Activated naive CD4-positive, alpha-beta T cell treated with anti-CD3 and anti-CD28 coated beads, Interleukin-2, amount 50 U/mL, for 16 hours (primary cell): Measurements from ENCODE around the gene PPM1A.
"Not testable (repeated sequence)": the region's sequence is repeated elsewhere in the genome, so short reads cannot be mapped to it uniquely, and the experiment has no call there.

Experiments used
- DNase-seq: peaks from one replicate; pipeline ENCODE4 v3.0.0-alpha.2; 2020

PPM1A gene

DNA sequence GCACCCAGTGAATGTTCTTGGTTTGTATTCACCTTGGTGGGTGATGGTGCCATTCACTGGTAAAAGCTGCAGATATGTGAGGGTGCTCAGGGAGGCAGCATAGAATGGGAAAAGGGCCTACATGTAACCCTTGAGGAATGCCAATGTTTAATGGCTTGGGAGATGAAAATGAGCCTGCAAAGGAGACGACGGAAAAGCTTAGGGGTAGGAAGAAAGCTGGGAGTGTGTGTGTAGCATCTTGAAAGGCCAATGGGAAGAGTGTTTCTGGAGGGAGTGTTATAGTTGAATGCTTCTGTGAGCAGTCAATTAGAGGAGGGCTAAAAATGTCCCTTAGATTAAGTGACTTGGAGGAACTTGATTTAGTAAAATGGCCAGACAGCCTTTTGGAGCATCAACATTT is 24.9 kb downstream of the PPM1A start:
- no peak for DNase-seq

DNA sequence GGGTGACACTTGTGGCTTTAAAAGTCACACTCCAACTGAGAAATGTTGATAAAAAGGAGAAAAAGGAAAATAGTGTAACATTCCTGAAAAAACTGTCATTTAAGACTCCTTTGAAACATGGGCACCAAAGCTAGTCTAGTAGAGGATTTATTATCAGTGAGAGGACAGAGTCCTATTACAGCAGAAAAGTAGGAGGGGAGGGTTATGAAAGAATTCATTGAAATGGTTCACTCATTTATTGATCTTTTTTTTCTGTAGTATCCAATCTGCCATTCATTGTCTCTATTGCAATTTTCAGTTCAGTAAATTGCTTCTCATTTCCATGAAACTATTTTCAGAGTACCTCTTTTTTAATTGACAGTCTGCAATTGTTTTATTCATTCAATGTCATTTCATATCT is 25.4 kb downstream of the PPM1A start:
- no peak for DNase-seq

DNA sequence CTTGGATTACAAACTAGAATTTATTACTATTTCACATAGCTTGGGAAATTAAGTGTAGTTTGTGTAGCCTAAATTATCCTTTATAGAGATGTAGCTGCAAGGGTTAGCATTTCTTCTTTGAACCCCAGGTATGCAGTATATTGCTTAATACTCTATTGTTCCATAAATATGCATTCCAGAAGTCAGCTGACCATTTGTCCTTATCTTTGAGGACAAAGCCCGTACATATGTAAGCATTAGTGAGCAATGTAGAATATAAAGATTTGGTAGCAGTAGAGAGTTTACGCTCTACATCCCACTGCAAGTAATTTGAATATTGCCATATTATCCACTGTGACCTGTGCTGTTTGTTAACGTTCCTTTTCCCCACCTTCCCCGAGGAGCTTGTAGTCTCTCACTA is 26.9 kb downstream of the PPM1A start:
- no peak for DNase-seq

DNA sequence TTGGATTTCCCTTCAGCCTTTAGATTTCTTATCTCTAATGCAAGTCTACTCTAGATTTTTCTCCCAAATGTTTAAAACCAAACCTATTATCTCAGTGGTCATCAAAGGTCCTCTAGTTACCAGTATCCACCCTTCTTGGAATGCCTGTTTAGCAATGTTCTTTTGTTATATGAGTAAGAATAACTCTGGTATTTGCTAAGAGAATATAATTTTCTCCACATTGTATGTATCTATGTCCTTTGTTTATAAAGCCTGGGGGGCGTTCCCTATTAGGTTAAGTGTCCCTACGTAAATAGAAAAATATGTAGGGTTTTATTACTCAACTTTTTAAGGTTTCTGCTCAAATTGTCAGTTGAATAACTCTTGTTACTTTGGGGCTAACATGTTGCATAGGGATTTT is 27.3 kb downstream of the PPM1A start:
- DNase-seq, result no peak

DNA sequence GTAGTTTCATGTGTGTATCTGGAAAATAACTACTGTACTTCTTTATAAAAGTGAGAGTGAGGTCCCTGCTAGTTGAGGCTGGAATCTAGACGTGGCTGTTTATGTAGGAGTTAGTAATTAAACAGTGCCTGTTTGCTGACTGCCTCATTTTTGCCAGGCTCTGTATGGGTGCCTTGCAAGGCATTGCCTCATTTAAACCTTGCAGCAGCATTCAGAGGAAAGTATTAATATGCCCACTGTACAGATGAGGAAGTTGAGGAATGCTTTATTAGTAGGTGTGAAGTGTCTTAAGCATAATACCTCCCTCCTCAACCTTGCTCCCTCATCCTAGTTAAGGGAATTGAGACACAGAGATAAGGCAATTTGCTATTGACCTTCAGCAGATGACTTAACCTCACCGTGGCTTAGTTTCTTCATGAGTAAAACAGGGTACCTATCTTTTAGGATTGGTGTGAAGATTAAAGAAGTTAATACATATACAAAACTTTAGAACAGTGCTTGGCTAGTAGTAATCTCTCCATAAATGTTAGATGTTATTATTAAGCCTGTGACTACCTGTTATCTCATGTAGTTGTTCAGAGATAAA is 28.7 kb downstream of the PPM1A start:
- no peak for DNase-seq

DNA sequence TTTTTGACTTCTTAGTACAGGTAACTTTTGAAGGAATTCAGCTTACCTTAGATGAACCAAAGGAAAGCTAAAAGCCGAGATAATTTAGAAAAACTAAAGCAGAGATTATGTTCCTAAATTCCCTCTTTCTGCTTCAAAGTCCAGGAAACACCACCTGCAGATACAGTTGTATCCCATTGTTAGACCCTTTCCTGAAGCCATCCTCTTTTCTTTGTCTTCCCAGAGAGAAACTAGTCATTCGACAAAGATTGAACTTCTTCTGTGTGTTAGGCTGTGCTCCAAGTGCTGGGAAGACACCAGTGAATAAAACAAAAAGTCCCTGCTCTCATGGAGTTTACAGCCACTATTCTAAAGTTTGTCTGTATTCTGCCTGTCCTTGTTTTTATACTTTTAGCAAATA is 29.3 kb downstream of the PPM1A start:
- no peak for DNase-seq

DNA sequence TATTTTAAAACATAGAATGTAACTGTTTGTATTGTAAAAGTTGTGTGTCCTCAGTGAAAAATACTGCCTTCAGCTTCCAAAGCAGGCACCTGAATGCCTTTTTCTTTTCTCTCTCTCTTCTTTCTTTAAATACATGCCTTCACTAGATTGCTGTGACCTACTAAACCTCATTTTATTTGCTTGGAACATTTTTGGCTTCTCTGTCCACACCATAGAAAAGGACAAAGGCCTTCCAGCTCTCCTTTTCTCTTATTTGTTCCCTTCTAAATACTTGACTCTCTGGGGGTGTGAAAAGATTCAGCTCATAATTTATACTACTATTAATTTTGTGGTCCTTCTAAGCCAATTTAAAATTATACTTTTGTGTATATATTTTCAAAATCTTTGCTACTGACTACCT is 38.4 kb downstream of the PPM1A start:
- no peak for DNase-seq

DNA sequence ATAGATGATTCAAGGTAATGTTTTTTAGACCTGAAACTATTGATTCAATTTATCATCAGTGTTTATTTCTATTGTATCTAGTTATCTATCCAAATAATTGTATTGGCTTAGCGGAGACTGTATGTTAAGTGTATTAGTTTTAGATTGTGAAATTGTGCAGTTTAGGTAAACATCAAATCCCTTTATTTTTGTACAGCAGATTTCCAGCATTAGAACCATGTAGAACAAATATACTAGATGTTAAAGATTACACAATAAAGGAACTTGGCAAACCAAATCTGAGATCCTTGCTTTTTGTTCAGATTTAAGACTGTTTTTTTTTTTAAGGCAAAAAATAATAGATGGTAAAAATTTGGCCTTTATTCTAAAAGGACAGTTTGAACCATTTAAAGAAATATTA is 39.3 kb downstream of the PPM1A start:
- no peak for DNase-seq

DNA sequence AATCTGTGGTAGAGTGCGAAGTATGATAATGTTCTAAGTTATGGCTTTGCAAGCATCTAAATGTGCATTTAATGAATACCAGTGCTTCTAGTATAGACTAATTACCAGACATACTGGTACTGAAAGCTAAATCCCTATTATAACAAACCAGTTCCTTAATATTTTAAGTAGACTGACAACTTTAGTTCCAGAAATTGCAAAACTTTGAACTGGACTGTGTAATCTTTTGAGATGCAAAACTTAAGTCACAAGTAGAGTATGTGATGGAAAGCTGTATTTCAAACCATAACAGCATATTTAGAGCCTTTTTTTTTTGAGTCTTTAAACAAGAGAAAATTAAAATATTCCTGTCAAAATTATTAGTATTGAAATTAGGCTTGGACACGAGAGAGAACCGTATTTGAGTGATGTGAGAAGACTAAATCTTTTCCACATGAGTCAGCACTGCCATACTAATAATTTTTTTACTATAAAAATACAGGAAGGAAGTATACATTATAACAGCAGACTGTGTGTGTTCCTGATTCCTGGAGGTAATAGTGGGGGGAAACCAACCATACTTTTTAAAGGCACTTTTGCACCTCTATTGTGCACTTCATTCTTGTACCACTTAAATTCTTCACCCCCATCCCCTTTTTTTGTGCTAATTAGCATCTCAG is 45.5 kb downstream of the PPM1A start:
- DNase-seq, result no peak

DNA sequence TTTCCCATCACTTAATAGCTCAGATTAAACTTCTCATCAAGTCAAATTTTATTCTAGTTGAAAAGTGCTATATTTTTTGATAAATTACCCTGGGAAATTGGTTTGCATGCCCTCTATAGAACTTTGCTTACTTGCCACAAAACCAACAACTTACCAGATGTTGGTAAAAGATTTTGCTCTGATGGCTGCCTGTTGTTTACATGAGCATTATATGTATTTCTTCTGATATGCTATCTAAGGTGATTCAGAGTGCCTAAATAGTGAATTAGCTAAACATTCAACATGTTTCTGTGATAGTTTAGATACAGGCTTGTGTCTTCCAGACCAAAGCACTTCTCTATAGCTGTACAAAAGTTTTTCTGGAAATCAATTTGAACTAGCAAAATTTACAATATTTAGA is 51.0 kb downstream of the PPM1A start:
- no peak for DNase-seq

DNA sequence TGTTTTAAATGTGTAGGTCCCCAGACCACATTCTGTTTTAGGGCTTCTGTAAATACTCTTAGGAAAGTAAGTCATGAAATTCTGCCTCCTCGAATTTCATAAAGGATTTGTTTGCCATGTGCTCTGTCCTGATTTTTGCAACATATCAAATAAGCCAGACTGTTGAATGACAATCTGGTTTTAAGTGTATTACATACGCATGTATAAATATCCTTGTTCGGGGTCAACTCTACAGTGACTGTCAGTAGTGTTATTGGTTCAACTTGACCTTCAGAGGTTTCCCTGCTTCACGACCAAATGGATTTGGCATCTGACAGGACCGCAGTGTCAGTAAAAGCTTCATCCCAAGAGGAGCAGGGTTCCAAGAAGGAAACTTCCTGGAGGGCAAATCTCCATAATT is 52.7 kb downstream of the PPM1A start:
- no peak for DNase-seq

DNA sequence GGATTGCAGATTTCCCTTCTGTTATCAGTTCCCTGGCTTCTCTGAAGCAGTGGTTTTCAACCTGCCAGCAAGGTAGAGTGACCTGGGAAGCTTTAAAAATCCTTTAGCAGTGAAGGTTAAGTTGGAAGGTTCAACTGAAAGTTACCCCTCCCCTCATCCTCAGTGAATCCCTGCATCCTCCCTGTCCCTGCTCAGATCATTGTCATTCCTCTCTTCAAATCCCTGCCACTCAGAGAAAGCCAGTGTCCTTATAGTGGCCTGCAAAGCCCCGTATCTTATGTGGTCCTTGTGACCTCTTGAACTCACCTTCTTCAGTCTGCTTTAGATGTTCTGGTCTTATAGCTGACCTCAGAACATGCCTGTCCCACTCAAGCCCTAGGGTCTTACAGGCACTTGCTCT is 53.6 kb downstream of the PPM1A start:
- no peak for DNase-seq

DNA sequence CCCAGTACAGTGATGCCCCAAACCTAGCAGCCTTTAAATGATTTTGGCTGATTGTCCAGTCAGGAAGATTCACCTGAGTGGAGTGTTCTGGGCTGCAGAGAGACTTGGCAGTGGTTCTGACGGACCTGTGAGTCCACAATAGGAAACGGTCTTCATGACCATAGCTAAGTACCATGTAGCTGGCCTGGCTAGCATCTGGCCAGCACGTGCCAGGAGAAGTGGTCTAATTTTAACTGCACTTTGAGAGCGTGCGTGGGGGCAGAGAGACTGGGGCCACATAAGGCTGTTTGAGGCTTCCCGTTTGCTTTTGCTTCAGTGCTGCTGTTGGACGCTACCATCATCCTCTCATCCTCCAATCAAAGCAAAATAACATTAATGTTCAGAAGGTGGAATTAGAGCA is 54.7 kb downstream of the PPM1A start:
- no peak for DNase-seq

DNA sequence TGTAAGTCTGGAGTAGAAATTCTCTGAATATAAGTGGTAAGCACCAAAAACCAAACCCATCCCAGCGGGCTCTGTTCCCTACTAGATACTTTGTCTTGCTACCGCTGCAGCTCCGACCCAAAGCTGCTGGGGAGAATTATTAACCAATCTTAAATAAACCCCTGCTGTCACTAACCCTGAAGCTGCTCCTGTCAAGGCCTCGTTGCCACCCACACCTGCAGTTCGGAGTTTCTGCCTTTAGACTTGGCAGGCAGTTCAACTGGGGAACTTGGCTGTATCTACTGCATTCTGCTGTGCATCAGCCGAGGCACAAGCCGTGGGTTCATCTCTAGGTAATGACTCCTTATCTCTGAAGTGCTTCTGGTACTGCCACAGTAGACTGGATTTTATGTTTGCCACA is 55.5 kb downstream of the PPM1A start:
- no peak for DNase-seq

DNA sequence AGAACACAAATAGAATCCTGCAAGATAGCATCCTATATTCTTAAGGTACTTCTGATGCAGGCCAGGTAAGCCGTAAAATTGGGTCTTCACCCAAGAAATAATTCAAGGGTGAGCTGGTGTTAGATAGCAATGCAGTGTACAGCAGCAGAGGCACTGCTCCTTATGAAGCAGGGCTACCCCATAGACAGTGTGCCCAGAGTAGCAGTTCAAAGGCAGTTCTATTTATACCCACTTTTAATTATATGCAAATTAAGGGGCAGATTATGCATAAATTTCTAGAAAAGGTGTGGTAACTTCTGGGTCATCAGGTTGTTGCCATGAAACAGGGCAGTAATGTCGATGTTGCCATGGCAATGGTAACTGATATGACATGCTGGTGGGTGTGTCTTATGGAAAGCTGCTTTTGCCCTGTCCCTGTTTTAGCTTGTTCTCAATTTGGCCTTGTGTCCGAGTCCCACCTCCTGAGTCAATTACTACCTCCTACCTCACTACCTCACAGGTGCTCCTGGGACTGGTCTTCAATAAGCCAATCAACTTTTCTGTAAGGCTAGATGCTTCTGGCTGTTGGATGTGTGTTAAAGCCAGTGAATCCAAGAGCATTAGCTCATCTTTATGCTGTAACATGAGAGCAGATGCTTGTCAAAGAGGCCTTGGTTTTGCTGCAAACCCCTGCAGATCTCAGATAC is 61.0 kb downstream of the PPM1A start:
- DNase-seq, result no peak

DNA sequence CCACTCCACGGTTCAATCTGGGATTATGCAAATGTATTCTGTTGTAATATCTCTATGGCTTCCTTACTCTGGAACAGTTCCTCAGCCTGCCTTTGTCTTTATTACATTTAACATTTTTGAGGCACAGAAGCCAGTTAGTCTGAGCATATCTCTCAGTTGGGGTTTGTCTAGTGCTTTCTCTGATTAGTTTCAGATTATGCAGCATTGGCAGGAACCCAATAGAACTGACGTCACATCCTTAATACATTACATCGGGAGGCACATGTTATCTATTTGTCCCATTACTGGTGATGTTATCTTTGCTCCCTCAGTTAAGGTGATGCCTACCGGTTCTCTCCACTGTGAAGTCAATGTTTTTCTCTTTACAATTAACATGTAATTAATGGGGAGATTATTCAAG is 62.4 kb downstream of the PPM1A start:
- no peak for DNase-seq

DNA sequence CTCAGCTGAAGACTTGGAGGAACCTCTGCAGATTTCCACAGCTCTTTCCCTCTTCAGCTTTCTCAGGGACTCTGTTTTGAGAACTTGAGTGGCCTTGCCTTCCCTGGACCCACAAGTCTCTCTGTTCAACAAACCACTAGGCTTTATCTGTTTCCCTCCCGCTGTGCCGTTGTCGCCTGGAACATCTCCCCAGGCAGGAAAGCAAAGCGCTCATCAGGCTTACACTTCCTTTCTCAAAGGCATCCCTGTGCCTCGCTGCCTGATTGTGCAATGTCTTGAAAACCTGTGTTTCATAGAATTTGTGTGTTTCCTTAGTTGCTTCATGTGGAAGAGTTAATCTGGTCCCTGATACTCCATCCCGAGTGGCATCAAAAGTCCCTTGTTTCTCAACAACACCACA is 64.1 kb downstream of the PPM1A start:
- no peak for DNase-seq

DNA sequence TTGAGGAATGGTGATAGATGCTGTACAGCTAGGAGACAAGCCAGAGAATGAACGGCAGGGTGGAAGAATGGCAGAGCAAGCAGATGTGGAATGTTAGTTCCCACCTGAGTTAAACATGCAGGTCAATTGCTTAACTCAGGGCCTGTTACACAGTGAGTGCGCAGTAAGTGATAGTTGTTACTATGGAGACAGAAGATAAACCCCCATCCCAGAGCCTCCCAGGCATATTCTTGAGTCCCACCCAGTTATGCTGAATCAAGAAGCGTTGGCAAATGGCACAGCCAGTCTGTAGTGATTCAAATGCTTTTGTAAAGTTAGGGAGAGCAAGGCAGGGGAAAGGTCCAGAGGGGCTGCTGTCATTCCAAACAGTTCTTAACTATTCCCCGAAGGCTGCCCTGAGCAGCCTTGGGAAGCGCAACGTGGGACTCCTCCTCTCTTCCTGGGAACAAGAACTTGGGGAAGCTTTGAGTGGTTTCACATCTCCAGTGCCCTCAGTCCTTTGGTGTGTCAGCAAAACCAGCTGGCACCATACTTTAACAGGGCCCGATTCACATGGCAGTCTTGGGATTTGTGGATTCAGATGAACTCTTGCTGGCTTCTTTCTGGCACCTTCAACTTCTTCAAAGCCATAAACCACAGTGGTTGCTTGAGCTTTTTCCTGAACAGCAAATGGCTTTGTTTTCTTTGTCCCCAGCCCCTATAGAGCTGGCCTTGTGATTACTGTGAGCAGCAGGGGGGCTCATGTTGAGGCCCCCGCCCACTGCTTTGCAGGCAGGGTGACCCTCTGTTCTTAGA is 66.4 kb downstream of the PPM1A start:
- no peak for DNase-seq

DNA sequence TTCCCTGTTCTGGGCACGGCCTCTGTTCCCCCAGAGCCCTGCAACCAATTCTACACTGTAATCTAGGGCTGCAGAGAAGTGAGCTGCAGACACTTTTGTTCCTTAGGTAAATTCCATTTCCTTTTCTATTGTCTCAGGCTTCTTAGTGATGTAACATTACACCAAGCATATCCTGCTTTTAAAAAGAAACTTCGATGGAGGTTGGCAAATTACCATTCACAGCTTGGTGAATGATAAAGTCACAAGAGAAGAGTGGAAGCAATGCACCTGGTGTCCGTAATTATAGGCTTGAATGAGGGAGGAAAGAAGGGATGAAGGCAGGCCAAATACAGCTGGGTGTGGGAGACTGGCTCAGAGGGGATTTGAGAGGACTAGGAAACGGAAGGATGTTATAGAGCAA is 68.6 kb downstream of the PPM1A start:
- DNase-seq, result no peak

DNA sequence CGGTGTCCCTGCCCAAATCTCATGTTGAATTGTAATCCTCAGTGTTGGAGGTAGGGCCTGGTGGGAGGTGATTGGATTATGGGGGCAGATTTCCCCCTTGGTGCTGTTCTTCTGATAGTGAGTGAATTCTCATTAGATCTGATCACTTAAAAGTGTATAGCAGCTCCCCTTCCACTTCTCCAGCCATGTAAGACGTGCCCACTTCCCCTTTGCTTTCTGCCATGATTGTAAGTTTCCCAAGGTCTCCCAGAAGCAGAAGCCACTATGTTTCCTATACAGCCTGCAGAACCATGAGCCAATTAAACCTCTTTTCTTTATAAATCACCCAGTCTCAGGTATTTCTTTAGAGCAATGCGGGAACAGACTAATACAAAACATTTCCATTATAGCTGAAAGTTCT is 71.8 kb downstream of the PPM1A start:
- DNase-seq, result not testable (repeated sequence)

DNA sequence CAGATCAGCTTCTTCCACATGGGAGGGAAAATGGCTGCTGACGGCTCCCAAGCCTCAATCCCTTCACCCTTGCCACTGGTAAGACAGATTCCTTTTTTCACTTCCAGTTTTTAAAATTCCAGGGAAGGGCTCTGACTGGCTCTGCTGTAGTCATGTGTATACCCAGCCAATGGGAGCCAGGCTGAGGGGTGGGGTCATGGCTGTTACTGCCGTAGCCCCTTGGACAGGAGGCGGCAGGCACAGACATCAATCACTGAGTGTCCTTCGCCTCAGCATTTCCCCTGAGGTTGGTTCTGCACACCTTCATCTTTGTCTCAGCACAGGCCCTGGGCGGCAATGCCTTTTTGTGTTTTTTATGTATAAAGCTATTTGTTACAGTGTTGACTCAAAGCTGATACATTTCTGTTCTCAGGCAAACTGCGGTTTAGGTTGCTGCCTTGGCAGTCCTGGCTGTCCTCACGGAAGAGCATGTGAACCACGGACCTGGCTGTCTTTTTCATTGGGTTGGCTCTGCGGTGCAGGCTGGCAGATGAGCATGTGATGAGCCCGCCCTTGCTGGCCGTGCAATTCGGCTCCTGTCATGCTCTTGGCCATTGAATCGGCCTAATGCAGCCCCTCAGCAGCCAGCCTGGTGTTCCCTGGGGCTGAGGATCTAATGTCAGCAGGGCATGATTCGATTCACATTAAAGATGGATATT is 74.3 kb downstream of the PPM1A start:
- DNase-seq, result no peak

DNA sequence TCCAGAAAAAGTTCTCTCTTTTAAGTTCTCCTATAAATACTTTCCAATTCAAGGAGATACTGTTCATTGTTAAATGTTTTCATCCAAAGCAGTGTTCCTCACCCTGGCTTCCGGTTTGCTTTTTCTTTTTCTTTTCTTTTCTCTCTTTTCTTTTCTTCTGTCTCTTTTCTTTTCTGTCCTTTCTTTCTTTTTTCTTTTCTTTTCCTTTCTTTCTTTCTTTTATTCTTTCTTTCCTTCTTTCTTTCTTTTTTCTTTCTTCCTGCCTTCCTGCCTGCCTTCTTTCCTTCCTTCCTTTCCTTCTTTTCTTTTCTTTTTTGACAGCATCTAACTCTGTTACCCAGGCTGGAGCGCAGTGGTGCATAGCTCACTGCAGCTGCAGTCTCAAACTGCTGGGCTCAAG is 75.8 kb downstream of the PPM1A start:
- no peak for DNase-seq

DNA sequence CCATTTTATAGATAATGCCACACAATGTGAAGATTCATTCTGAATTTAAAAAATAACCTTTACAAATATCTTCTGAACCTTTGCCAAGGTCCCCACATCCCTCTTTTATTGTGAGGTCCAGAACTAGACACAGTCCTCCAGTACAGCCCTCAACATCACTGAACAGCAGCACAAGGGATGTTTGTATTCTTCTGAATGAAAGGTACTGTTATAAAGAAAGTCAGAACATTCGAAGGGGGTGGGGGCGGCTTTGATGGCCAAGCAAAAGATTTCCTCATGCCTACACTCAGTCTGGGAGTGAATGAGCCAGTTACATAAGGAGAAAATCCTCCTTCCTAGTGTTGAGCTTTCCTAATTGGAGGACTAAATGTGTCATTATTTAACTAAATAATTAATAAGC is 77.3 kb downstream of the PPM1A start:
- no peak for DNase-seq
